NOMO-1 treated with dmso at 0.1 percent for 144 hours (cell line): Measurements from ENCODE around the gene UPF3A.
A peak's percentile ranks its signal among the peaks of the same experiment; 100 is the strongest.
"Not testable (repeated sequence)": the region's sequence is repeated elsewhere in the genome, so short reads cannot be mapped to it uniquely, and the experiment has no call there.

ENCODE experiments used
- DNase-seq: peaks from one replicate; lab custom pipeline; 2025; ENCODE audit not compliant: unreplicated experiment; lab: John Stamatoyannopoulos, UW

UPF3A gene

GRCh38 chr13:114263578-114263977, 17.8 kb upstream of the UPF3A start:
- no peak for DNase-seq

GRCh38 chr13:114264313-114264712, 17.1 kb upstream of the UPF3A start:
- DNase-seq, result not testable (repeated sequence)

GRCh38 chr13:114264886-114265611, 16.4 kb upstream of the UPF3A start:
- no peak for DNase-seq

GRCh38 chr13:114266241-114266640, 15.2 kb upstream of the UPF3A start:
- no peak for DNase-seq

- no peak for DNase-seq
Observed at GRCh38 chr13:114268344-114269280, 12.8 kb upstream of the UPF3A start.

- no peak for DNase-seq
Observed at GRCh38 chr13:114269281-114269770, 12.1 kb upstream of the UPF3A start.

GRCh38 chr13:114272977-114273376, 8.4 kb upstream of the UPF3A start:
- no peak for DNase-seq

GRCh38 chr13:114275304-114275703, 6.1 kb upstream of the UPF3A start:
- no peak for DNase-seq

- DNase-seq, result no peak
Observed at GRCh38 chr13:114279146-114279545, 2.3 kb upstream of the UPF3A start.

GRCh38 chr13:114279758-114280355, 1.5 kb upstream of the UPF3A start:
- no peak for DNase-seq

GRCh38 chr13:114282041-114282670, 755 bp downstream of the UPF3A start:
- DNase-seq, result peak; percentile 72

GRCh38 chr13:114283576-114283975, 2.2 kb downstream of the UPF3A start:
- DNase-seq, result no peak

GRCh38 chr13:114284680-114285079, 3.3 kb downstream of the UPF3A start:
- no peak for DNase-seq

- DNase-seq, result no peak
Observed at GRCh38 chr13:114285166-114285808, 3.9 kb downstream of the UPF3A start.

- DNase-seq, result no peak
Observed at GRCh38 chr13:114286808-114287207, 5.4 kb downstream of the UPF3A start.

- no peak for DNase-seq
Observed at GRCh38 chr13:114288157-114288591, 6.8 kb downstream of the UPF3A start.

- no peak for DNase-seq
Observed at GRCh38 chr13:114296448-114296847, 15.0 kb downstream of the UPF3A start.

- DNase-seq, result no peak
Observed at GRCh38 chr13:114296902-114297301, 15.5 kb downstream of the UPF3A start.

GRCh38 chr13:114298866-114299265, 17.5 kb downstream of the UPF3A start:
- no peak for DNase-seq

- DNase-seq, result no peak
Observed at GRCh38 chr13:114299604-114300305, 18.4 kb downstream of the UPF3A start.
